Hepatocyte (in vitro differentiated cells): ENCODE measurements around the gene ADTRP. TPM values are rescaled to one million over a fixed set of nuclear protein-coding genes. Genes with fewer than 3 reads are reported as not detected.
A peak's percentile ranks its signal among the peaks of the same experiment; 100 is the strongest.

Experiments used
- DNase-seq: peaks from one replicate; pipeline ENCODE4 v3.0.0-alpha.2; 2016; ENCODE audit warnings: low spot score
- H2AFZ ChIP-seq: fragments of 200-600 bp; sonication (generic); 2 replicates; pipeline ENCODE4 v1.6.0; 2016; ENCODE audit warnings: antibody characterized with exemption, mild to moderate bottlenecking
- H3K27ac ChIP-seq: fragments of 200-600 bp; sonication (generic); 2 replicates; pipeline ENCODE4 v1.5.1; 2016; ENCODE audit warnings: mild to moderate bottlenecking
- H3K27me3 ChIP-seq: fragments of 200-600 bp; sonication (generic); 2 replicates; pipeline ENCODE4 v1.6.1; 2016
- H3K36me3 ChIP-seq: fragments of 200-600 bp; sonication (generic); replicated peaks from 2 replicates; pipeline ENCODE4 v1.5.1; 2016; ENCODE audit warnings: low read depth; ENCODE audit not compliant: insufficient read depth
- H3K4me1 ChIP-seq: fragments of 200-600 bp; sonication (generic); 2 replicates; pipeline ENCODE4 v1.5.1; 2016; ENCODE audit warnings: mild to moderate bottlenecking, moderate library complexity; ENCODE audit not compliant: insufficient read depth
- H3K4me2 ChIP-seq: fragments of 200-600 bp; sonication (generic); 2 replicates; pipeline ENCODE4 v1.6.0; 2016
- H3K4me3 ChIP-seq: fragments of 200-600 bp; sonication (generic); 2 replicates; pipeline ENCODE4 v1.5.1; 2016; ENCODE audit warnings: mild to moderate bottlenecking
- H3K79me2 ChIP-seq: fragments of 200-600 bp; sonication (generic); 2 replicates; pipeline ENCODE4 v1.6.0; 2017; ENCODE audit warnings: mild to moderate bottlenecking
- H3K9me2 ChIP-seq: fragments of 200-600 bp; sonication (generic); replicated peaks from 2 replicates; pipeline ENCODE4 v1.6.0; 2017; ENCODE audit warnings: mild to moderate bottlenecking; ENCODE audit not compliant: insufficient read depth
- H3K9me3 ChIP-seq: fragments of 200-600 bp; sonication (generic); 2 replicates; pipeline ENCODE4 v1.5.1; 2016; ENCODE audit warnings: low read depth, mild to moderate bottlenecking
- H4K20me1 ChIP-seq: fragments of 200-600 bp; sonication (generic); 2 replicates; pipeline ENCODE4 v1.6.0; 2016; ENCODE audit warnings: mild to moderate bottlenecking; ENCODE audit not compliant: insufficient read depth, poor library complexity, severe bottlenecking
- EZH2 ChIP-seq: fragments of 200-600 bp; sonication (generic); IDR thresholded peaks from 2 replicates; pipeline ENCODE4 v1.6.1; 2016; ENCODE audit warnings: antibody characterized with exemption, mild to moderate bottlenecking, borderline replicate concordance
- EZH2phosphoT487 ChIP-seq: fragments of 200-600 bp; sonication (generic); IDR thresholded peaks from one replicate; pipeline ENCODE4 v1.6.1; 2018; ENCODE audit warnings: antibody characterized with exemption, mild to moderate bottlenecking, low read depth, moderate library complexity; ENCODE audit not compliant: unreplicated experiment, severe bottlenecking
- WGBS: methylation state at CpG from one replicate; pipeline ENCODE4 v1.1.6; 2016; ENCODE audit warnings: low lambda C conversion rate; ENCODE audit errors: missing lambda C conversion rate; 5-methylcytosine and 5-hydroxymethylcytosine counted together
- polyA plus RNA-seq: library from polyadenylated mRNA; unstranded; fragments of >200 nt; fragmentation: Nextera tagmentation; extraction: Ambion mirVana; gene quantifications from 2 replicates; pipeline ENCODE4 v1.2.1, GENCODE V29; 2016
- total RNA-seq: library from RNA; depleted of rRNA; stranded (reverse); fragments of >200 nt; gene quantifications from 2 replicates; pipeline ENCODE4 v1.2.3, GENCODE V29; 2014
- TF ChIP-seq, protein P1 (sequence below): fragments of 200-600 bp; sonication (generic); IDR thresholded peaks from 2 replicates; pipeline ENCODE4 v1.5.1; 2016; ENCODE audit warnings: antibody characterized with exemption, mild to moderate bottlenecking; ENCODE audit not compliant: poor library complexity

Gene ADTRP
- total and polyA plus RNA-seq, 2 experiments from 2014 or later: 4.1 to 9.8 TPM

DNA sequence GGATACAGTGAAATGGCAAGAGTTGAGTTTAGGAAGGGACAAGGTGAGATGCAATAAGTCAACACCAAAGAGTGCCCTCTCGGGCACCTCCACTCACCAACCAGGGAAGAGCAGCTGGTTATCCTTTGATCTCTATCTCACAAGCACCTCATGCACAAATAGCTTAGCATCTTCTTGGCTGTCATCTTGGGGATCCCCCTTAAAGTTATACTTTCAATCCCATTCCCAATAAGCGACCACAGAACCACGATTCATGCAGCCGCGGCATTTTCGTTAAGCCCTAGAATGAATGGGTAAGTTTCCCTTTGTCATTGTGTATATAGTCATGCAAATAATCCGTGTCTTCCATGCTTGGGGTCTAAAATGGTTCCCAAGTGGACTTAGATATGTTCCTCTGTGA lies 73.5 kb downstream of the ADTRP start:
- Histone ChIP-seq H3K9me2 (no peaks in the 10 kb centered on the region), H3K9me3 (no peaks in the 10 kb centered on the region), H3K4me2 (no peak overlapping the region), H2AFZ (no peak overlapping the region), H3K79me2 (no peaks in the 10 kb centered on the region), H3K27ac (no peak overlapping the region), H3K27me3 (no peaks in the 10 kb centered on the region), H3K36me3 (no peaks in the 10 kb centered on the region), H4K20me1 (no peaks in the 10 kb centered on the region), H3K4me1 (no peaks in the 10 kb centered on the region), H3K4me3 (no peak overlapping the region)
- TF ChIP-seq EZH2 (no peak), EZH2phosphoT487 (no peak)
- TF ChIP-seq, protein P1, sequence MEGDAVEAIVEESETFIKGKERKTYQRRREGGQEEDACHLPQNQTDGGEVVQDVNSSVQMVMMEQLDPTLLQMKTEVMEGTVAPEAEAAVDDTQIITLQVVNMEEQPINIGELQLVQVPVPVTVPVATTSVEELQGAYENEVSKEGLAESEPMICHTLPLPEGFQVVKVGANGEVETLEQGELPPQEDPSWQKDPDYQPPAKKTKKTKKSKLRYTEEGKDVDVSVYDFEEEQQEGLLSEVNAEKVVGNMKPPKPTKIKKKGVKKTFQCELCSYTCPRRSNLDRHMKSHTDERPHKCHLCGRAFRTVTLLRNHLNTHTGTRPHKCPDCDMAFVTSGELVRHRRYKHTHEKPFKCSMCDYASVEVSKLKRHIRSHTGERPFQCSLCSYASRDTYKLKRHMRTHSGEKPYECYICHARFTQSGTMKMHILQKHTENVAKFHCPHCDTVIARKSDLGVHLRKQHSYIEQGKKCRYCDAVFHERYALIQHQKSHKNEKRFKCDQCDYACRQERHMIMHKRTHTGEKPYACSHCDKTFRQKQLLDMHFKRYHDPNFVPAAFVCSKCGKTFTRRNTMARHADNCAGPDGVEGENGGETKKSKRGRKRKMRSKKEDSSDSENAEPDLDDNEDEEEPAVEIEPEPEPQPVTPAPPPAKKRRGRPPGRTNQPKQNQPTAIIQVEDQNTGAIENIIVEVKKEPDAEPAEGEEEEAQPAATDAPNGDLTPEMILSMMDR: no peak
- 97% methylated on average over 7 of the region's 7 CpGs for whole genome bisulfite sequencing
- no peak for DNase-seq

DNA sequence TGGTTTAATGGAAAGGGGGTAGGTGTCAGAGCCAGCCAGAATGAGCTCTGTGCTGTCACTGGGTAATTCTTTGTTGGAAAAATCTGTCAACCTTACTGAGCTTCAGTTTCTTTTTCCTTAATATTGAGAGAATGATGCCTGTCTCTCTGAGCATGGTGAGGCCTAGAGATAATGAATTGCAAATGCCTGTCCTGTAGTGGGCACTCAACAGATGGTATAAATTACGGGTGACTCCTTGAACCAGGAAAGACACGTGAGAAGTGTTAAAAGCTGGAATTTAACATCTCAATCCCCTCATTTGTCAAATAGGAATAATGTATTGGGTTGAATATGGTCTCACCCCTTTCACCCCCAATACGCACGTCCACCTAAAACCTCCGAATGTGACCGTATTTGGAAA lies 74.9 kb downstream of the ADTRP start:
- no peaks in the 10 kb centered on the region for H3K9me3 ChIP-seq
- TF ChIP-seq EZH2: no peak
- no peak for TF ChIP-seq EZH2phosphoT487
- TF ChIP-seq, protein P1: no peak
- H2AFZ ChIP-seq: no peak overlapping the region
- no peak overlapping the region for H3K4me2 ChIP-seq
- H3K9me2 ChIP-seq: no peaks in the 10 kb centered on the region
- no peak for DNase-seq
- H3K36me3 ChIP-seq: no peaks in the 10 kb centered on the region
- 78% methylated on average over 6 of the region's 6 CpGs for WGBS
- no peaks in the 10 kb centered on the region for H4K20me1 ChIP-seq
- H3K79me2 ChIP-seq: no peaks in the 10 kb centered on the region
- no peaks in the 10 kb centered on the region for H3K27me3 ChIP-seq
- H3K27ac ChIP-seq: no peak overlapping the region
- no peaks in the 10 kb centered on the region for H3K4me1 ChIP-seq
- no peak overlapping the region for H3K4me3 ChIP-seq

DNA sequence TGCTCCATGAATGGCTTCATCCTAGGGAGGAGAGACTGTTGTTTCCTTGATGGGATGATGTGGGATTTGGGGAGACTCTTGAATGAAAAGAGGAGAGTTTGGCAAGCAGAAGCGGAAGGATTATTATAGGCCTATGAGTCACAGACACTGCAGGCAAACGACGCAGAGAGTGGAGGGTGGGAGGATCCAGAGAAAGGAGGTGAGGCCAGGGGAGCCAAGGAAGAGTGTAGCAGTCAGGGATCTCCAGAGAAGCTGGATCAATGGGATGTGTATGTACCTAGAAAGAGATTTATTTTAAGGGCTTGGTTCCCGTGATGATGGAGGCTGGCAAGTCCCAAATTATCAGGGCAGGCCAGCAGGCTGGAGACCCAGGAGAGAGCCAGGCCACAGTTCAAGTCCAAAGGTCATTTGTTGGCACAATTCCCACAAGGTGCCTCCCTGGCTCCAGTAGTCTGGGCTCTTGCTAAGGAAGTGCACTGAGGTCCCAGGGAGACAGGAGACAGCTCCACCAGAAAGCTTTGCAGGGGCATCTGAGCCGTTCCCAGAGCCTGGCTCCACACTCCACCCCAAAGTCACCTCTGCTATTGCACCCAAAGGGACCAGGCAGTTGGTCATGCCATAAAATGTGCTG lies 76.0 kb downstream of the ADTRP start:
- DNase-seq: peak; percentile 37
- no peaks in the 10 kb centered on the region for H3K36me3 ChIP-seq
- H2AFZ ChIP-seq: no peak overlapping the region
- H4K20me1 ChIP-seq: no peaks in the 10 kb centered on the region
- H3K79me2 ChIP-seq: no peaks in the 10 kb centered on the region
- no peak for TF ChIP-seq EZH2
- TF ChIP-seq, protein P1: no peak
- no peak for TF ChIP-seq EZH2phosphoT487
- no peaks in the 10 kb centered on the region for H3K27me3 ChIP-seq
- H3K9me3 ChIP-seq: no peaks in the 10 kb centered on the region
- H3K9me2 ChIP-seq: no peaks in the 10 kb centered on the region
- no peak overlapping the region for H3K27ac ChIP-seq
- no peak overlapping the region for H3K4me2 ChIP-seq
- 75% methylated on average over 5 of the region's 5 CpGs for WGBS
- H3K4me3 ChIP-seq: no peak overlapping the region
- no peaks in the 10 kb centered on the region for H3K4me1 ChIP-seq
